K562 (cell line): ENCODE measurements around the gene PILRA. TPM values are rescaled to one million over a fixed set of nuclear protein-coding genes. Genes with fewer than 3 reads are reported as not detected.

Experiments
- CUX1 ChIP-seq: fragments of 200-800 bp; sonication (Bioruptor generic); IDR thresholded peaks from 2 replicates; pipeline ENCODE4 v1.6.1; 2016; ENCODE audit warnings: missing genetic modification characterization, missing compliant biosample characterization
- ERF ChIP-seq: fragments of 450-650 bp; formaldehyde crosslinking; IDR thresholded peaks from 2 replicates; pipeline ENCODE4 v1.4.0; 2020; ENCODE audit warnings: mild to moderate bottlenecking, mixed read lengths
- FOXA3 ChIP-seq, 2 experiments: fragments of 450-650 bp in 1 of 2; sonication (generic) in 1 of 2; formaldehyde crosslinking; IDR thresholded peaks in 1 of 2; conservative IDR thresholded peaks in 1 of 2; 2 replicates each; pipeline versions ENCODE4 v1.4.0 to v1.8.0; 2020 to 2022; ENCODE audit warnings: mild to moderate bottlenecking in 2 of 2, missing genetic modification reagents in 1 of 2
- LCOR ChIP-seq: sonication (generic); formaldehyde crosslinking; IDR thresholded peaks from 2 replicates; pipeline ENCODE4 v1.8.0; 2022; ENCODE audit warnings: mild to moderate bottlenecking, missing genetic modification reagents
- MTA3 ChIP-seq: fragments of 450-650 bp; formaldehyde crosslinking; IDR thresholded peaks from 2 replicates; pipeline ENCODE4 v1.6.1; 2017; ENCODE audit warnings: mild to moderate bottlenecking, borderline replicate concordance
- PRPF4 ChIP-seq: fragments of 200-400 bp; formaldehyde crosslinking; IDR thresholded peaks from one replicate; pipeline ENCODE4 v1.6.1; 2017; ENCODE audit warnings: low read length, low read depth, mild to moderate bottlenecking; ENCODE audit not compliant: insufficient read depth, poor library complexity, severe bottlenecking
- RBM25 ChIP-seq: fragments of 200-400 bp; formaldehyde crosslinking; IDR thresholded peaks from 2 replicates; pipeline ENCODE4 v1.6.1; 2018; ENCODE audit warnings: low read length, low read depth, moderate library complexity; ENCODE audit not compliant: severe bottlenecking
- RCOR1 ChIP-seq, 2 experiments: IDR thresholded peaks; 2 replicates each; pipeline ENCODE4 v1.6.1; 2012; ENCODE audit warnings: low read depth in 2 of 2, low read length in 2 of 2, borderline replicate concordance in 1 of 2, improper control_type of control experiment in 1 of 2
- SIX5 ChIP-seq, 2 experiments: IDR thresholded peaks; 2 replicates each; pipeline ENCODE4 v1.6.1; 2011; ENCODE audit warnings: low read length in 2 of 2, borderline replicate concordance in 1 of 2, low read depth in 1 of 2, mild to moderate bottlenecking in 1 of 2, moderate library complexity in 1 of 2; ENCODE audit not compliant: insufficient read depth in 1 of 2
- SMAD4 ChIP-seq: fragments of 250-450 bp; sonication (Bioruptor Pico); conservative IDR thresholded peaks from 2 replicates; pipeline ENCODE4 v1.8.0; 2021; ENCODE audit warnings: inconsistent platforms, mild to moderate bottlenecking, moderate library complexity
- TCF15 ChIP-seq: fragments of 250-450 bp; sonication (Bioruptor Pico); IDR thresholded peaks from 2 replicates; pipeline ENCODE4 v1.8.0; 2022; ENCODE audit warnings: moderate library complexity, mild to moderate bottlenecking, inconsistent platforms
- ZNF239 ChIP-seq: fragments of 250-450 bp; sonication (Bioruptor Pico); IDR thresholded peaks from 2 replicates; pipeline ENCODE4 v1.4.0; 2020; ENCODE audit warnings: mild to moderate bottlenecking
- ZNF316 ChIP-seq: fragments of 450-650 bp; IDR thresholded peaks from 2 replicates; pipeline ENCODE4 v1.6.1; 2016
- ZNF384 ChIP-seq: IDR thresholded peaks from 2 replicates; pipeline ENCODE4 v1.6.1; 2012; ENCODE audit warnings: low read depth, low read length, improper control_type of control experiment
- ZNF512 ChIP-seq: IDR thresholded peaks from 2 replicates; pipeline ENCODE4 v1.6.1; 2016; ENCODE audit warnings: missing genetic modification characterization, missing compliant biosample characterization
- ZNF583 ChIP-seq: fragments of 250-450 bp; sonication (Bioruptor Pico); IDR thresholded peaks from 2 replicates; pipeline ENCODE4 v1.4.0; 2020
- polyA plus RNA-seq, 8 experiments: library from polyadenylated mRNA; depleted of rRNA in 4 of 8; stranded (reverse) in 5 of 8; unstranded in 3 of 8; fragments of >200 nt; fragmentation: Nextera tagmentation in 2 of 8; fragmentation: Illumina TruSeq in 1 of 8; extraction: Ambion mirVana in 2 of 8; extraction: Trizol in 1 of 8; gene quantifications; 2 replicates each; pipeline versions ENCODE4 v1.2.1 to v1.2.3, GENCODE V29; 2011 to 2014; ENCODE audit warnings: inconsistent platforms in 1 of 8, missing spikeins in 1 of 8
- total RNA-seq, 7 experiments: library from RNA; depleted of rRNA in 6 of 7; stranded (reverse); fragments of >200 nt in 6 of 7; fragmentation: Illumina TruSeq in 2 of 7; extraction: Trizol in 2 of 7; gene quantifications; 2 replicates each; pipeline versions ENCODE4 v1.2.1 to v1.2.3, GENCODE V29; 2011 to 2021; ENCODE audit warnings: low replicate concordance in 1 of 7

PILRA gene
- total and polyA plus RNA-seq, 9 of the 15 experiments (the other 6 are each of a cell fraction or from before 2014, with no cell fraction given): 0.13 to 1.8 (median 0.62) TPM

- TF ChIP-seq TCF15 (CRISPR knock-in tag) (peak; percentile 70; the same call in 1 of the 2 replicates), FOXA3 (CRISPR knock-in tag; conservative IDR thresholded peaks at IDR 0.05 in 1 of 2, IDR thresholded peaks at IDR 0.05 in 1 of 2) (no peak), MTA3 (no peak), ZNF384 (0 out of 2 replicates have a peak, but pooled peaks have one; percentile 6), ZNF239 (CRISPR knock-in tag) (peak; percentile 17; the same call in 1 of the 2 replicates), LCOR (CRISPR knock-in tag) (no peak), RCOR1 (IDR thresholded peaks at IDR 0.05; ENCODE audit: borderline replicate concordance in 1 of 2, low read depth in 2 of 2, low read length in 2 of 2) (no peak), ZNF316 (no peak), SIX5 (IDR thresholded peaks at IDR 0.05; ENCODE audit: borderline replicate concordance in 1 of 2, insufficient read depth in 1 of 2, low read depth in 1 of 2, low read length in 2 of 2) (no peak), SMAD4 (0 out of 2 replicates have a peak, but pooled peaks have one; percentile 71), ZNF512 (tag) (peak; percentile 72), ZNF583 (CRISPR knock-in tag) (peak; percentile 82; the same call in 1 of the 2 replicates), ERF (CRISPR knock-in tag) (peak; percentile 79; the same call in 1 of the 2 replicates), CUX1 (peak; percentile 79; the same call in 1 of the 2 replicates), PRPF4 (no peak), RBM25 (no peak)
These were observed 54.5 kb downstream of the PILRA start (continued) for GRCh38 chr7:100427762-100428198.
